ENCODE results near the gene F10.
"Not testable (repeated sequence)": the region's sequence is repeated elsewhere in the genome, so short reads cannot be mapped to it uniquely, and the experiment has no call there.

Gene F10

DNA sequence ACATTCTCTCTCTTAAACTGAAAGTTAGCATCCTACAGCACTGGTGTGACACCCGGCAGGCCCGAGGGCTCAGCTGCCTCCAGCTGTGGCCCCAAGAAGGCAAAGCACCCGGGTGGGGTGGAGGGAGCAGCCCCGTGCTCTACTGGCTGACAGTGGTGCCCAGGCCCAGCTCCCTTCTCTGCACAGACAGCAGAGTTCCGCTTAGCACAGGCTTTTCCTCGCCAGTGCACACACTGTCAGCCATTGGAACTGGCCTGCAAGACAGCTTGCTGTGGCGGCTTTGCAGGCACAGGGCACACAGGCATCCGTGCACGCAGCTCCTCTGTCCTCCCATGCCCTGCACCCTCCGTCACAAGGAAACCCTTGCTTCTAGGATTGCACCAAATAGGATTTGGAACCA lies 20.3 kb upstream of the F10 start:
- not testable (repeated sequence) for DNase-seq (ENCODE audit: low read depth in 2 of 2)

GRCh38 chr13:113102727-113103126 lies 19.9 kb upstream of the F10 start:
- no peak for DNase-seq (ENCODE audit: low read depth in 2 of 2)

GRCh38 chr13:113103646-113104045 lies 19.0 kb upstream of the F10 start:
- DNase-seq (ENCODE audit: low read depth in 2 of 2): no peak

DNA sequence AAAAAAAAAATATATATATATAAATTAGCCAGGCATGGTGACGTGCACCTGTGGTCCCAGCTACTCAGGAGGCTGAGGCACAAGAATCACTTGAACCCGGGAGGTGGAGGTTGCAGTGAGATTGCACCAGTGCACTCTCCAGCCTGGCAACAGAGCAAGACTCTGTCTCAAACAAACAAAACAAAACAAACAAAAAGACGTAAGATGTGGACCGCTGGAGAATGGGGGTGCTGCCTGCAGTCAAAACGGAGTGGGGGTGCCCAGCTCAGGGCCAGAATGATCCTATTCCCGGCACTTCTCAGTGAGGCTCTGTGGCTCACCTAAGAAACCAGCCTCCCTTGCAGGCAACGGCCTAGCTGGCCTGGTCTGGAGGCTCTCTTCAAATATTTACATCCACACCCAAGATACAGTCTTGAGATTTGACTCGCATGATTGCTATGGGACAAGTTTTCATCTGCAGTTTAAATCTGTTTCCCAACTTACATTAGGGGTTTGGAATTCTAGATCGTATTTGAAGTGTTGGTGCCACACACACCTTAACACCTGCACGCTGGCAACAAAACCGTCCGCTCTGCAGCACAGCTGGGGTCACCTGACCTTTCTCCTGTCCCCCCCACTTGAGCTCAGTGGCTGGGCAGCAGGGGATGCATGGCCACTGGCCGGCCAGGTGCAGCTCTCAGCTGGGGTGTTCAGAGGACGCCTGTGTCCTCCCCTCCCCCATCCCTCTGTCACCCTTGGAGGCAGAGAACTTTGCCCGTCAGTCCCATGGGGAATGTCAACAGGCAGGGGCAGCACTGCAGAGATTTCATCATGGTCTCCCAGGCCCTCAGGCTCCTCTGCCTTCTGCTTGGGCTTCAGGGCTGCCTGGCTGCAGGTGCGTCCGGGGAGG lies 17.3 kb upstream of the F10 start, which contains the start of gene F7:
TSS of gene F7 (plus strand) at position 760 of the 889 bp plus-strand sequence. CDS start at position 811, 51 bp downstream.
- no peak for DNase-seq (ENCODE audit: low read depth in 2 of 2)

- DNase-seq (ENCODE audit: low read depth in 2 of 2): no peak
These were observed 16.6 kb upstream of the F10 start for GRCh38 chr13:113105921-113106452.

- DNase-seq (ENCODE audit: low read depth in 2 of 2): no peak
These were observed 15.8 kb upstream of the F10 start for GRCh38 chr13:113106711-113107351.

DNA sequence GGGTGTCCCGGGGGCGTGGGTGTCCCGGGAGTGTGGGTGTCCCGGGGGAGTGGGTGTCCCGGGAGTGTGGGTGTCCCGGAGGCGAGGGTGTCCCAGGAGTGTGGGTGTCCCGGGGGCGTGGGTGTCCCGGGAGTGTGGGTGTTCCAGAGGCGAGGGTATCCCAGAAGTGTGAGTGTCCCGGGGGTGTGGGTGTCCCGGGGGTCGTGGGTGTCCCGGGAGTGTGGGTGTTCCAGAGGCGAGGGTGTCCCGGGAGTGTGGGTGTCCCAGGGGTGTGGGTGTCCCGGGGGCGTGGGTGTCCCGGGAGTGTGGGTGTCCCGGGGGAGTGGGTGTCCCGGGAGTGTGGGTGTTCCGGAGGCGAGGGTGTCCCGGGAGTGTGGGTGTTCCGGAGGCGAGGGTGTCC lies 14.1 kb upstream of the F10 start:
- not testable (repeated sequence) for DNase-seq (ENCODE audit: low read depth in 2 of 2)

GRCh38 chr13:113109151-113110047 lies 13.2 kb upstream of the F10 start:
- no peak for DNase-seq (ENCODE audit: low read depth in 2 of 2)

DNA sequence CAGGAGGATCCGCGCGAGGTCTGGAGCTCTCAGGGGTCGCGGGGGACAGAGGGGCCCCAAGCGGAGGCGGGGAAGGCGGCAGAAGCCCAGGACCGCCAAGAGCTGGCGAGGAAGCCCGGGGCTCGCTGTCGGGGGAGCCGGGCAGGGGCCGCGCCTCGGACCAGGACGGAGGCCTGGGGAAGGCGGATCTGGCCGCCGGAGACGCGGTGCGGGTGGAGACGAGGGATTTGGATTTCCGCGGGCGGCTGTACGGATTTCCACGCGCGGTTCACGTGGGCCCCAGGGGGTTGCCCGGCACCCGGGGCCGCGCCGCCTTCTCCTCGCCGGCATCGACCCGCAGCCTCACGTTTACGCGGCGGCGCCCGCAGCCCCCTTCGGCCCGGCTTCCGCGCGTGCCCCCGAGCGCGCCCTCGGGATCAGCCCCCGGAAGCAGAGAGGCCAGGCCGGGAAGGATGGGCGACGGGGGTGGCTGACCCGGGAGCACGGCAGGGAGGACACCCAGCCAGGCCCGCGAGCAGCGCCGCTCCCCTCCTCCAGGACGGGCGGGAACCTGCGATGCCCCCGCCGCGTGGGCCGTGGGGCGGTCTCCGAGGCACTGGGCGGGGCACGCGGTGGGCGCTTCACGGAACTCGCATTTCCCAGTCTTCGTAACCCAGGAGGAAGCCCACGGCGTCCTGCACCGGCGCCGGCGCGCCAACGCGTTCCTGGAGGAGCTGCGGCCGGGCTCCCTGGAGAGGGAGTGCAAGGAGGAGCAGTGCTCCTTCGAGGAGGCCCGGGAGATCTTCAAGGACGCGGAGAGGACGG lies 12.3 kb upstream of the F10 start:
- DNase-seq (ENCODE audit: low read depth in 2 of 2): peak; percentile 42 to 48

- no peak for DNase-seq (ENCODE audit: low read depth in 2 of 2)
These were observed 11.7 kb upstream of the F10 start for GRCh38 chr13:113110852-113111315.

GRCh38 chr13:113111821-113112220 lies 10.8 kb upstream of the F10 start:
- DNase-seq (ENCODE audit: low read depth in 2 of 2): not testable (repeated sequence)

GRCh38 chr13:113112475-113112874 lies 10.1 kb upstream of the F10 start:
- not testable (repeated sequence) for DNase-seq (ENCODE audit: low read depth in 2 of 2)

DNA sequence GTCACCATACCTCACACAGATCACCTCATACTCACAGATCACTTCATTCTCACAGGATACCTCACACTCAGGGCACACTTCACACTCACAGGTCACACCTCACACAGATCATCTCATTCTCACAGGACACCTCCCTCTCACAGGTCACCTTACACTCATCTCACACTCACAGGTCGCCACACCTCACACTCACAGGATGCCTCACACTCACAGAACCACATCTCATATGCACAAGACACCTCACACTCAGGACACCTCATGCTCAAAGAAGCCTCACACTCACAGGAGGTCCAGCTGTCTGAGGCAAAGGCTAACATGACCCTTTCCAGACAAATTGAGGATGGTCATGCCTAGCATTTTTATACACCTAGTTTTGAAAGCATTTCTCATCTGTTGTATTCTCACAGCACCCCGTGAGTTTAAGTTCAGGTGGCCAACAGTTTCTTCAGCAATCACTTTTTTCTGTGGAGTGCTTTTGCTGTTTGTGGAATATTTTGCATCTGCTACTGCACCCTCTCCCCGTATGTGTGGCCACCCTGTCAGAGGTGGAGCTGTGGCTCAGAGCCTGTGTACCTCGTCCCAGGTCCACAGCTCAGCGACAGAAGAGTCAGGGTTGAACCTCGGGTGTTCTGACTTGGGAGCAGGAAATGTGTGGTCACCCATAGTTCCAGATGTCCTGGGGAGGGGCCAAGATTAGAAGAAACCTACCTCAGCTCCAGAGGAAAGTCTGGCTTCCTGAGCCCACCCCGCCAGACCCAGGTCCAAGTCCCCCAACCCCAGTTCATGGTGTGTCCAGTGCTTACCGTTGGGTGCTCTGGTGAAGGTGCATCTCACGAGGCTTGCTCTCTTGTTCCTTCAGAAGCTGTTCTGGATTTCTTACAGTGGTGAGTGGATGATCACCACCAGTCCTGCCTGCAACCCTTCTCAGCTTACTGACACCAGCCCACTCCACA lies 9.4 kb upstream of the F10 start:
- no peak for DNase-seq (ENCODE audit: low read depth in 2 of 2)

DNA sequence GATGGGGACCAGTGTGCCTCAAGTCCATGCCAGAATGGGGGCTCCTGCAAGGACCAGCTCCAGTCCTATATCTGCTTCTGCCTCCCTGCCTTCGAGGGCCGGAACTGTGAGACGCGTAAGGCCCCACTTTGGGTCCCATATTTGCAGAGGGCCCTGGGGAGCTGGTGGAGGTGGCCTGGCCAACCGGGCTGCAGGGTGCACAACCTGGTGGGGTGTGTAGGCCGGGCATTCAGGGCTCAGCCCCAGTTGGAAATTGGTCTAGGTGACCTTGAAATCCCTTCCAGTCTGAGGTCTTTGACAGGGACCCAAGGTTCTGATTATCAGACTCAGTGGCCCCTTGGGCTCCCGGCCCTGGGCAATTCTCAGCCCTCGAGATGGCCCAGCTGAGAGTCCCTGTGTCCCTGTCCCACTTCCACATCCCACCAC lies 8.7 kb upstream of the F10 start:
- DNase-seq (ENCODE audit: low read depth in 2 of 2): no peak

DNA sequence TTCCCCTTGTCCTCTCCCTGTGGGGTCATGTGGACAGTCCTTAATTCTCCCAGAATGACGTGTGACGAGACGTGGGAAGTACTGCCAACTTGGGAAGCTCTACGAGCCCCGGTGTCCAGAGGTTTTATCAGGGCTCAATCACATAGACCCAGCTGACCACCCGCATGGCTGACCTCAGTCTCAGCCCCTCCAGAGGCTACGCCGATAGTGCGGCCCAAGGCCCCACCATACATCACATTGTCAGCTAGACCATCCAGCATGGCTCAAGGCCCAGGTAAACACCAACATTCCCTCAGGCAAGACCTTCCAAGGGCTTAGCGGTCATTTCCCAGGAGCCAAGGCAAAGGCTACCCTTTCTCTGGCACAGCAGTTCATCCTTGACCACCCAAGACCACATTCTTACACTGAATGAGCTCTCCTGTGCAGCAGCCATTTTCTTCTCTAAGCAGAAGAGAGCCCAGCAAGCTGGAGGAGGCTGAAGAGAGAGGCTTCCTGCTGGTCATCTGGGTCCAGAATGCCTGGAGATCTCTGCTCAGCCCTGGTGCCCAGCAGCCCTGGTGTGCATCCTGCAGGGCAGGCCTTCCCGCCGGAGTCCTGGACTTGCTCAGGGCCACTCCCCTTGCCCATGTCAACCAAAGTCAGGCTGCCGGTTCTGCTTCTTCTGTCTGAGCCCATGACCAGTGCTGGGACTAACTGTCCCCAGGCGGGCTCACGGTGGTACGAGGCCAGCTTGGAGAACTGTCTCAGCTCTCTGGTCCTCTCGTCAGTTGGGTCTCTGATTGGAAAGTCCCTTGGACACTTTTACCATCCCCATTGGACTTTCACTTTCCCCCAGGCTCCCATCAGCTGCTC lies 7.9 kb upstream of the F10 start:
- DNase-seq (ENCODE audit: low read depth in 2 of 2): no peak

- DNase-seq (ENCODE audit: low read depth in 2 of 2): no peak
These were observed 7.0 kb upstream of the F10 start for GRCh38 chr13:113115363-113116205.

GRCh38 chr13:113116206-113116800 lies 6.3 kb upstream of the F10 start:
- no peak for DNase-seq (ENCODE audit: low read depth in 2 of 2)
